ENCODE data around the gene TMEM212.

DNA sequence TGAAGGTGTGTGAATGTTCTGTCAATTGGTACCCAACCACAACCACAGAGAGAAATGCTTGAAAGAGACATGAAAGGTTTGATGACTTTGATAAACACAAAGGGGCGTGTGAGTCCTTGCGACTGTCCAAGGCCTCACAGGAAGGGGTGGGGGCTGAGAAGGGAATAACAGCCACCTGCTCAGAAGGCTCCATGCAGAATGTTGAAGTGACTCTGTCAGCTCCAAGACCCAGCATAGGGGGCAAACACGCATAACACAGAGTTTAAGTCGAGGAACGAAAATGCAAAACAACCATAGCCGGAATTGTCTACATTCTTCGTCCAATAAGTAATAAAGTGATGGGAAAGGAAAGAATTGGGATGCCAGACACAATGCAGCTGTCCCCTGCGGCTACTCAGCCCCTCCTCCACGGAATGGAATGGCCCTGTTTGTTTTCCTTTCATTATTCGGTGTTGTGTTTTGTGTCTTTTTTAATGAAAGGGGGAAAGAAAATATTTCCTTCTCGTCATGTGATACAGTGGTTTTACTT is 19.9 kb downstream of the TMEM212 start:
- TF ChIP-seq EZH2phosphoT487 (IDR thresholded peaks at IDR 0.05; ENCODE audit: low read depth, severe bottlenecking, unreplicated experiment) (no peak), EZH2 (IDR thresholded peaks at IDR 0.05; ENCODE audit: borderline replicate concordance) (no peak)
- TF ChIP-seq, protein P1, sequence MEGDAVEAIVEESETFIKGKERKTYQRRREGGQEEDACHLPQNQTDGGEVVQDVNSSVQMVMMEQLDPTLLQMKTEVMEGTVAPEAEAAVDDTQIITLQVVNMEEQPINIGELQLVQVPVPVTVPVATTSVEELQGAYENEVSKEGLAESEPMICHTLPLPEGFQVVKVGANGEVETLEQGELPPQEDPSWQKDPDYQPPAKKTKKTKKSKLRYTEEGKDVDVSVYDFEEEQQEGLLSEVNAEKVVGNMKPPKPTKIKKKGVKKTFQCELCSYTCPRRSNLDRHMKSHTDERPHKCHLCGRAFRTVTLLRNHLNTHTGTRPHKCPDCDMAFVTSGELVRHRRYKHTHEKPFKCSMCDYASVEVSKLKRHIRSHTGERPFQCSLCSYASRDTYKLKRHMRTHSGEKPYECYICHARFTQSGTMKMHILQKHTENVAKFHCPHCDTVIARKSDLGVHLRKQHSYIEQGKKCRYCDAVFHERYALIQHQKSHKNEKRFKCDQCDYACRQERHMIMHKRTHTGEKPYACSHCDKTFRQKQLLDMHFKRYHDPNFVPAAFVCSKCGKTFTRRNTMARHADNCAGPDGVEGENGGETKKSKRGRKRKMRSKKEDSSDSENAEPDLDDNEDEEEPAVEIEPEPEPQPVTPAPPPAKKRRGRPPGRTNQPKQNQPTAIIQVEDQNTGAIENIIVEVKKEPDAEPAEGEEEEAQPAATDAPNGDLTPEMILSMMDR (IDR thresholded peaks at IDR 0.05; ENCODE audit: poor library complexity), result no peak
